Smooth muscle cell (in vitro differentiated cells): ENCODE results near the gene SYNE2. TPM values are rescaled to one million over a fixed set of nuclear protein-coding genes. Genes with fewer than 3 reads are reported as not detected.

Experiments
- DNase-seq: peaks from one replicate; lab custom pipeline; 2025; ENCODE audit not compliant: unreplicated experiment; lab: John Stamatoyannopoulos, UW
- H2AFZ ChIP-seq: fragments of 200-600 bp; sonication (generic); 2 replicates; pipeline ENCODE4 v1.6.0; 2016; ENCODE audit warnings: antibody characterized with exemption, low read depth, mild to moderate bottlenecking
- H3F3A ChIP-seq: fragments of 200-600 bp; sonication (generic); 2 replicates; pipeline ENCODE4 v1.6.0; 2017; ENCODE audit warnings: antibody characterized with exemption, low read depth
- H3K27ac ChIP-seq: fragments of 200-600 bp; sonication (generic); 2 replicates; pipeline ENCODE4 v1.5.1; 2016; ENCODE audit warnings: low read depth, mild to moderate bottlenecking
- H3K27me3 ChIP-seq: fragments of 200-600 bp; sonication (generic); 2 replicates; pipeline ENCODE4 v1.6.1; 2016; ENCODE audit warnings: low read depth, mild to moderate bottlenecking
- H3K36me3 ChIP-seq: fragments of 200-600 bp; sonication (generic); 2 replicates; pipeline ENCODE4 v1.5.1; 2016; ENCODE audit warnings: low read depth
- H3K4me1 ChIP-seq: fragments of 200-600 bp; sonication (generic); 2 replicates; pipeline ENCODE4 v1.5.1; 2016; ENCODE audit warnings: low read depth
- H3K4me2 ChIP-seq: fragments of 200-600 bp; sonication (generic); 2 replicates; pipeline ENCODE4 v1.6.0; 2016; ENCODE audit warnings: mild to moderate bottlenecking
- H3K4me3 ChIP-seq: fragments of 200-600 bp; sonication (generic); 2 replicates; pipeline ENCODE4 v1.5.1; 2016; ENCODE audit warnings: mild to moderate bottlenecking
- H3K79me2 ChIP-seq: fragments of 200-600 bp; sonication (generic); 2 replicates; pipeline ENCODE4 v1.6.0; 2016; ENCODE audit warnings: low read depth, mild to moderate bottlenecking
- H3K9ac ChIP-seq: fragments of 200-600 bp; sonication (generic); 2 replicates; pipeline ENCODE4 v1.6.0; 2016; ENCODE audit warnings: low read depth
- H3K9me3 ChIP-seq: fragments of 200-600 bp; sonication (generic); replicated peaks from 2 replicates; pipeline ENCODE4 v1.5.1; 2016; ENCODE audit warnings: low read depth
- H4K20me1 ChIP-seq: fragments of 200-600 bp; sonication (generic); 2 replicates; pipeline ENCODE4 v1.6.0; 2016; ENCODE audit warnings: low read depth
- CTCF ChIP-seq: fragments of 200-600 bp; sonication (generic); IDR thresholded peaks from 2 replicates; pipeline ENCODE4 v1.5.1; 2017; ENCODE audit warnings: borderline replicate concordance, mild to moderate bottlenecking, antibody characterized with exemption; ENCODE audit not compliant: insufficient read depth, poor library complexity, severe bottlenecking
- WGBS: methylation state at CpG from one replicate; pipeline ENCODE4 v1.1.7; 2016; ENCODE audit warnings: low lambda C conversion rate; 5-methylcytosine and 5-hydroxymethylcytosine counted together
- polyA plus RNA-seq: library from polyadenylated mRNA; unstranded; fragments of >200 nt; fragmentation: Nextera tagmentation; extraction: Ambion mirVana; gene quantifications from 2 replicates; pipeline ENCODE4 v1.2.1, GENCODE V29; 2016
- total RNA-seq: library from RNA; depleted of rRNA; stranded (reverse); fragments of >200 nt; gene quantifications from 2 replicates; pipeline ENCODE4 v1.2.3, GENCODE V29; 2014

SYNE2 gene
- total and polyA plus RNA-seq, 2 experiments from 2014 or later = 4.8 to 20.9 TPM

- no peaks in the 10 kb centered on the region for H3F3A ChIP-seq
Measured at GRCh38 chr14:63928744-63929174, 76.0 kb downstream of the SYNE2 start.

GRCh38 chr14:63933110-63933509, 80.3 kb downstream of the SYNE2 start:
- no peaks in the 10 kb centered on the region for H3F3A ChIP-seq
- no peak for DNase-seq
- TF ChIP-seq CTCF = no peak
- 67% methylated on average over 3 of the region's 3 CpGs for WGBS
- H2AFZ ChIP-seq = no peak overlapping the region
- peaks cover 21% of the 10 kb centered on the region for H3K4me1 ChIP-seq
- no peak overlapping the region for H3K4me3 ChIP-seq
- H4K20me1 ChIP-seq = no peaks in the 10 kb centered on the region
- H3K4me2 ChIP-seq = no peak overlapping the region
- no peaks in the 10 kb centered on the region for H3K36me3 ChIP-seq
- H3K9me3 ChIP-seq = no peaks in the 10 kb centered on the region
- no peaks in the 10 kb centered on the region for H3K27me3 ChIP-seq
- H3K9ac ChIP-seq = no peak overlapping the region
- no peak overlapping the region for H3K27ac ChIP-seq
- H3K79me2 ChIP-seq = no peaks in the 10 kb centered on the region

More at GRCh38 chr14:63928744-63929174, 76.0 kb downstream of the SYNE2 start:
- Histone ChIP-seq H3K79me2 (no peaks in the 10 kb centered on the region), H3K9ac (no peak overlapping the region), H4K20me1 (no peaks in the 10 kb centered on the region), H3K4me1 (peaks cover 10% of the 10 kb centered on the region), H3K9me3 (no peaks in the 10 kb centered on the region), H3K4me3 (no peak overlapping the region), H2AFZ (no peak overlapping the region), H3K27ac (no peak overlapping the region), H3K36me3 (no peaks in the 10 kb centered on the region), H3K27me3 (no peaks in the 10 kb centered on the region), H3K4me2 (no peak overlapping the region)
- 87% methylated on average over 3 of the region's 3 CpGs for WGBS
- DNase-seq = no peak
- no peak for TF ChIP-seq CTCF

GRCh38 chr14:63933711-63934110, 80.9 kb downstream of the SYNE2 start:
- Histone ChIP-seq H3K36me3 (no peaks in the 10 kb centered on the region), H3K9me3 (no peaks in the 10 kb centered on the region), H3K4me1 (peaks cover 21% of the 10 kb centered on the region), H3K4me3 (no peak overlapping the region), H3F3A (no peaks in the 10 kb centered on the region), H3K9ac (no peak overlapping the region), H3K4me2 (no peak overlapping the region), H3K27me3 (no peaks in the 10 kb centered on the region), H3K27ac (no peak overlapping the region), H4K20me1 (no peaks in the 10 kb centered on the region), H2AFZ (no peak overlapping the region), H3K79me2 (no peaks in the 10 kb centered on the region)
- no peak for DNase-seq
- no peak for TF ChIP-seq CTCF
- 53% methylated on average over 3 of the region's 3 CpGs for WGBS
